Measurements from ENCODE around the gene PAH. TPM values are rescaled to one million over a fixed set of nuclear protein-coding genes. Genes with fewer than 3 reads are reported as not detected.
A peak's percentile ranks its signal among the peaks of the same experiment; 100 is the strongest.

PAH gene
- total RNA-seq, 4 donors from 2014 or later: 1.5 TPM; not detected in 3

DNA sequence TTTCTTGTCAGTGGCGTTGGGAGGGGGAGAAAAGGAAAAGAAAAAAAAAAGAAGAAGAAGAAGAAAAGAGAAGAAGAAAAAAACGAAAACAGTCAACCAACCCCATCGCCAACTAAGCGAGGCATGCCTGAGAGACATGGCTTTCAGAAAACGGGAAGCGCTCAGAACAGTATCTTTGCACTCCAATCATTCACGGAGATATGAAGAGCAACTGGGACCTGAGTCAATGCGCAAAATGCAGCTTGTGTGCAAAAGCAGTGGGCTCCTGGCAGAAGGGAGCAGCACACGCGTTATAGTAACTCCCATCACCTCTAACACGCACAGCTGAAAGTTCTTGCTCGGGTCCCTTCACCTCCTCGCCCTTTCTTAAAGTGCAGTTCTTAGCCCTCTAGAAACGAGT, 42.3 kb upstream of the PAH start:
- WGBS, 2 donors: 44% methylated on average over 14 of the region's 14 CpGs
- Histone ChIP-seq H3K27ac (no peak overlapping the region), H3K4me1 (peaks cover 0 to 36% (median 6%) of the 10 kb centered on the region in 4 donors), H3K36me3 (no peaks in the 10 kb centered on the region), H3K4me3 (no peak overlapping the region), H3K9me3 (peaks cover 0 to 10% (median 0%) of the 10 kb centered on the region in 4 donors), H3K27me3 (peaks cover 0 to 88% of the 10 kb centered on the region in 2 donors)
- TF ChIP-seq EP300 (IDR thresholded peaks at IDR 0.05) (no peak), POLR2A (IDR thresholded peaks at IDR 0.05) (no peak)
- TF ChIP-seq, protein P1, sequence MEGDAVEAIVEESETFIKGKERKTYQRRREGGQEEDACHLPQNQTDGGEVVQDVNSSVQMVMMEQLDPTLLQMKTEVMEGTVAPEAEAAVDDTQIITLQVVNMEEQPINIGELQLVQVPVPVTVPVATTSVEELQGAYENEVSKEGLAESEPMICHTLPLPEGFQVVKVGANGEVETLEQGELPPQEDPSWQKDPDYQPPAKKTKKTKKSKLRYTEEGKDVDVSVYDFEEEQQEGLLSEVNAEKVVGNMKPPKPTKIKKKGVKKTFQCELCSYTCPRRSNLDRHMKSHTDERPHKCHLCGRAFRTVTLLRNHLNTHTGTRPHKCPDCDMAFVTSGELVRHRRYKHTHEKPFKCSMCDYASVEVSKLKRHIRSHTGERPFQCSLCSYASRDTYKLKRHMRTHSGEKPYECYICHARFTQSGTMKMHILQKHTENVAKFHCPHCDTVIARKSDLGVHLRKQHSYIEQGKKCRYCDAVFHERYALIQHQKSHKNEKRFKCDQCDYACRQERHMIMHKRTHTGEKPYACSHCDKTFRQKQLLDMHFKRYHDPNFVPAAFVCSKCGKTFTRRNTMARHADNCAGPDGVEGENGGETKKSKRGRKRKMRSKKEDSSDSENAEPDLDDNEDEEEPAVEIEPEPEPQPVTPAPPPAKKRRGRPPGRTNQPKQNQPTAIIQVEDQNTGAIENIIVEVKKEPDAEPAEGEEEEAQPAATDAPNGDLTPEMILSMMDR (IDR thresholded peaks at IDR 0.05): no peak
- no peak for DNase-seq (ENCODE audit: low spot score in 2 of 2)

DNA sequence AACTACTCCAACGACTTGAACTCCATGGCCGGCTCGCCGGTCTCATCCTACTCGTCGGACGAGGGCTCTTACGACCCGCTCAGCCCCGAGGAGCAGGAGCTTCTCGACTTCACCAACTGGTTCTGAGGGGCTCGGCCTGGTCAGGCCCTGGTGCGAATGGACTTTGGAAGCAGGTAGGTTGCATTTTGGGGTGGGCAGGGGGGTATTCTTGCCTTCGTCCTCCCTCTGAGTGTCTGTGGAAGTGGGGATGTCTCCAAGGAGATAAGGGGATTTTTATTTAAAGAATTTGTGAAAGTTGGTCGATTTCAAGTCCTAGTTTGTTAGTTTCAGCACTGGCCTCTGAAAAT, 41.8 kb upstream of the PAH start:
- 5 to 30% methylated on average over 11 to 15 of the region's 15 CpGs for WGBS, 2 donors
- H3K4me3 ChIP-seq: peak overlapping the region in 3 of 4 donors; percentile 16 to 53 (median 44)
- H3K27me3 ChIP-seq: peaks cover 0 to 88% of the 10 kb centered on the region in 2 donors

DNA sequence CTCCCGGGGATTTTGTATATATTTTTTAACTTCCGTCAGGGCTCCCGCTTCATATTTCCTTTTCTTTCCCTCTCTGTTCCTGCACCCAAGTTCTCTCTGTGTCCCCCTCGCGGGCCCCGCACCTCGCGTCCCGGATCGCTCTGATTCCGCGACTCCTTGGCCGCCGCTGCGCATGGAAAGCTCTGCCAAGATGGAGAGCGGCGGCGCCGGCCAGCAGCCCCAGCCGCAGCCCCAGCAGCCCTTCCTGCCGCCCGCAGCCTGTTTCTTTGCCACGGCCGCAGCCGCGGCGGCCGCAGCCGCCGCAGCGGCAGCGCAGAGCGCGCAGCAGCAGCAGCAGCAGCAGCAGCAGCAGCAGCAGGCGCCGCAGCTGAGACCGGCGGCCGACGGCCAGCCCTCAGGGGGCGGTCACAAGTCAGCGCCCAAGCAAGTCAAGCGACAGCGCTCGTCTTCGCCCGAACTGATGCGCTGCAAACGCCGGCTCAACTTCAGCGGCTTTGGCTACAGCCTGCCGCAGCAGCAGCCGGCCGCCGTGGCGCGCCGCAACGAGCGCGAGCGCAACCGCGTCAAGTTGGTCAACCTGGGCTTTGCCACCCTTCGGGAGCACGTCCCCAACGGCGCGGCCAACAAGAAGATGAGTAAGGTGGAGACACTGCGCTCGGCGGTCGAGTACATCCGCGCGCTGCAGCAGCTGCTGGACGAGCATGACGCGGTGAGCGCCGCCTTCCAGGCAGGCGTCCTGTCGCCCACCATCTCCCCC, 41.2 kb upstream of the PAH start:
- Histone ChIP-seq H3K27me3 (peaks cover 0 to 83% of the 10 kb centered on the region in 2 donors), H3K4me3 (peak overlapping the region; percentile 31 to 53 (median 38)), H3K4me1 (peaks cover 0 to 36% (median 6%) of the 10 kb centered on the region in 4 donors), H3K9me3 (peaks cover 0 to 1% (median 0%) of the 10 kb centered on the region in 4 donors), H3K27ac (no peak overlapping the region), H3K36me3 (no peaks in the 10 kb centered on the region)
- TF ChIP-seq, protein P1 (IDR thresholded peaks at IDR 0.05): no peak
- TF ChIP-seq POLR2A (IDR thresholded peaks at IDR 0.05) (no peak), EP300 (IDR thresholded peaks at IDR 0.05) (no peak)
- no peak for DNase-seq (ENCODE audit: low spot score in 2 of 2)
- 0 to 1% methylated on average over 34 to 70 of the region's 83 CpGs for WGBS, 2 donors

More for the DNA sequence above, 41.8 kb upstream of the PAH start:
- TF ChIP-seq EP300 (IDR thresholded peaks at IDR 0.05) (no peak), POLR2A (IDR thresholded peaks at IDR 0.05) (no peak)
- TF ChIP-seq, protein P1 (IDR thresholded peaks at IDR 0.05): no peak
- peaks cover 0 to 7% (median 0%) of the 10 kb centered on the region in 4 donors for H3K9me3 ChIP-seq
- H3K36me3 ChIP-seq: no peaks in the 10 kb centered on the region
- peaks cover 0 to 36% (median 6%) of the 10 kb centered on the region in 4 donors for H3K4me1 ChIP-seq
- DNase-seq (ENCODE audit: low spot score in 2 of 2): no peak
- no peak overlapping the region for H3K27ac ChIP-seq

DNA sequence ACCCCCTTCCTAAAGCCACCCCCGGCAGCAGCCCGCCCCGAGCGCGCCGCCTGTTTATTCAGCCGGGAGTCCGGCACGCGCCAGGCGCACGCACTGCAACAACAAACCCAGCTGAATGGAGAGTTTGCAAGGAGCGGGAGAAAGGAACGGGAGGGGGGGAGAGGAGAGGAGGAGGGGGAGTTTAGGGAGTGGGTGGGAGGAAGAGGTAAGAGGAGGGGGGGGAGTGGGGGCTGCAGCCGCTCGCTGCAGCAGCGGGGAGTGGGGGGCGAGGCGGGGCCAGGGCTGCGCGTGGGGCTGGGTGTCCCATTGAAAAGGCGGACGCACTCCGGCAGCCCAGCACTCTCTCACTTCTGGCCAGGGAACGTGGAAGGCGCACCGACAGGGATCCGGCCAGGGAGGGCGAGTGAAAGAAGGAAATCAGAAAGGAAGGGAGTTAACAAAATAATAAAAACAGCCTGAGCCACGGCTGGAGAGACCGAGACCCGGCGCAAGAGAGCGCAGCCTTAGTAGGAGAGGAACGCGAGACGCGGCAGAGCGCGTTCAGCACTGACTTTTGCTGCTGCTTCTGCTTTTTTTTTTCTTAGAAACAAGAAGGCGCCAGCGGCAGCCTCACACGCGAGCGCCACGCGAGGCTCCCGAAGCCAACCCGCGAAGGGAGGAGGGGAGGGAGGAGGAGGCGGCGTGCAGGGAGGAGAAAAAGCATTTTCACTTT, 40.5 kb upstream of the PAH start, which contains the start of gene ASCL1:
Gene ASCL1, plus strand, starts transcription at position 336 of the 712 bp plus-strand sequence. CDS start 571 bp downstream, outside the sequence.
- WGBS, 2 donors: 1% methylated on average over 50 to 52 of the region's 52 CpGs
- Histone ChIP-seq H3K36me3 (no peaks in the 10 kb centered on the region), H3K9me3 (no peaks in the 10 kb centered on the region), H3K27ac (no peak within 1 kb of the TSS), H3K4me1 (peaks cover 0 to 32% (median 6%) of the 10 kb centered on the region in 4 donors), H3K4me3 (peak within 1 kb of the TSS; percentile 31 to 53 (median 38)), H3K27me3 (peaks cover 0 to 81% of the 10 kb centered on the region in 2 donors)
- TF ChIP-seq, protein P1 (IDR thresholded peaks at IDR 0.05): no peak
- TF ChIP-seq POLR2A (IDR thresholded peaks at IDR 0.05): no peak
- TF ChIP-seq EP300 (IDR thresholded peaks at IDR 0.05): no peak
- no peak for DNase-seq (ENCODE audit: low spot score in 2 of 2)
